HG03342 (cell line): ENCODE results near the gene RNF182.
"Not testable (repeated sequence)": the region's sequence is repeated elsewhere in the genome, so short reads cannot be mapped to it uniquely, and the experiment has no call there.

Source experiments
- ATAC-seq: cut with Tn5 transposase; IDR thresholded peaks from one replicate; pipeline ENCODE4 v1.9.1; 2021; ENCODE audit warnings: mild to moderate bottlenecking, moderate library complexity; ENCODE audit not compliant: unreplicated experiment

RNF182 gene

DNA sequence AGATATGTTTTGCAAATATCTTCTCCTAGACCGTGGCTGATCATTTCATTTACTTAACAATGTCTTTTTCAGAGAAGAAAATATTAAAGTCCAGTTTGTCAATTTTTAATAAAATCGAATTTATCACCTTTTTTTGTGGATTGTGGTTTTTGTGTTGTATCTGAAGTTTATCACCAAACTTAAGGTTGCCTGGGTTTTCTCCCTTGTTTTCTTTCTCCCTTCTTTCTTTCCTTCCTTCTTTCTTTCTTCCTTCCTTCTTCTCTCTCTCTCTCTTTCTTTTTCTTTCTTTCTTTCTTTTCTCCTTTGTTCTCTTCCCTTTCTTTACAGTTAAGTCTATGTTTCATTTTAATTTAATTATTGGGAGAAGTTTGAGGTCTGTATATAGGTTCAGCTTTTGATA lies 68.7 kb downstream of the RNF182 start:
- ATAC-seq: no peak

DNA sequence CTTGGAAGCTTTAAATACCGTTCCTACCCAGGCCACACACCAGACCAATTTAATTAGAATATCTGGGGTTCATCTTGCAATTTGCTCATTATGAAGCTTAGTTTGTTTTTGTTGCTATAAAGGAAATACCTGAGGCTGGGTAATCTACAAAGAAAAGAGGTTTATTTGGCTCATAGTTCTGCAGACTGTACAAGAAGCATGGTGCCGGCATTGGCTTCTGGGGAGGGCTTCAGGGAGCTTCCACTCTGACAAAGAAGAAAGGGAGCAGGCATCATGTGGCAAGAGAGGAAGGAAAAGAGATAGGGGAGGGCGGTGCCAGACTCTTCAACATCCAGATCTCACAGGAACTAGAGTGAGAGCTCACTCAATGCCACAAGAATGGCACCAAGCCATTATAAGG lies 73.6 kb downstream of the RNF182 start:
- no peak for ATAC-seq

DNA sequence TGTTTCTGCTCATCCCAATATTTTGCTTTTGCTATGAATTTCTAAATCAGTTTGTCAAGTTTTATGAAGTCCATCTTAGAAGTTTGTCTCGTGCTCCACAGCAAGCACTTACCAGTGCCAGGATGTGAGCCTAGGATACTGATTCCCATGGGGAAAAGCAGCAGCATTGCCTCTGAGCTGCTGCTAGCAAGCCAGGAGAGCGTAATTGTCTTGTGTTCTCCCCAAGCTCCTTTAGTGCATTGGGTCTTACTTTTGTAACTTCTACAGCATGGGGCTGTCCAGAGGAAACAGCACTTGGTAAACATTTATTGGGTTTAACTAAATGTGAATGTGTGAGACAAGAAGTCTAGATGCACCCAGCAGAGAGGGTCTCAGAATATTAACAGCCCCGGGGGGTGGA lies 76.1 kb downstream of the RNF182 start:
- no peak for ATAC-seq

DNA sequence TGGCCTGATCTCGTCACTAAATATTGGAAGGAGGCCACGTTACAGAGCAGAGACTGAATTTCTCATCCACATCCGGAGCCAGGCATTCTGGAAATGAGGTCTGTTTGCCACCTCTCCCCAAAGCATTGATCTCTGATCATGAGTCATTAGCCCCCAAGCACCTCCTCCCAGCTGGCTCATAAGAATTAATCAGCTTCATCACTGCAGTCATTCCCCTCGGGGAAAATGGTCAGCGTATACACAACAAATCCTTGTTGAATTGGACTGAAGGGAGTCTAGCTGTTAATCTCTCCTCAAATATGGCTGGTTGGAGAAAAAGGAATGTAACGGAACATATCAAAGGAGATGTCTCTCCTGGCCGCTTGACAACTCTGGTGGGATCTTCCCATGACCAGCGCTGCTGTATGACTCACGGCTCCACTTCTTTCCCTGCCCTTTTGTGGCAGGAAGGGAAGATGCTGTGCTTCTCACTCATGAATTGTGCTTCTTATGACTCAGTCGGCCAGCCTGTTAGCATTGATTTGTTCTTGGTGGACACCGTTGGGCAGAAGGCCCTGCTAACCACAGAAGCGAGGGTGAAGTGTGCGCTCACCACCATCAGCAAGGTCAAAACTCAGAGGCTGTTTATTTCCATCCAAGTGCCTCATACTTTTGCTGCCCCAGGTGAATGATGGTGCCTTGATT lies 76.7 kb downstream of the RNF182 start:
- no peak for ATAC-seq

DNA sequence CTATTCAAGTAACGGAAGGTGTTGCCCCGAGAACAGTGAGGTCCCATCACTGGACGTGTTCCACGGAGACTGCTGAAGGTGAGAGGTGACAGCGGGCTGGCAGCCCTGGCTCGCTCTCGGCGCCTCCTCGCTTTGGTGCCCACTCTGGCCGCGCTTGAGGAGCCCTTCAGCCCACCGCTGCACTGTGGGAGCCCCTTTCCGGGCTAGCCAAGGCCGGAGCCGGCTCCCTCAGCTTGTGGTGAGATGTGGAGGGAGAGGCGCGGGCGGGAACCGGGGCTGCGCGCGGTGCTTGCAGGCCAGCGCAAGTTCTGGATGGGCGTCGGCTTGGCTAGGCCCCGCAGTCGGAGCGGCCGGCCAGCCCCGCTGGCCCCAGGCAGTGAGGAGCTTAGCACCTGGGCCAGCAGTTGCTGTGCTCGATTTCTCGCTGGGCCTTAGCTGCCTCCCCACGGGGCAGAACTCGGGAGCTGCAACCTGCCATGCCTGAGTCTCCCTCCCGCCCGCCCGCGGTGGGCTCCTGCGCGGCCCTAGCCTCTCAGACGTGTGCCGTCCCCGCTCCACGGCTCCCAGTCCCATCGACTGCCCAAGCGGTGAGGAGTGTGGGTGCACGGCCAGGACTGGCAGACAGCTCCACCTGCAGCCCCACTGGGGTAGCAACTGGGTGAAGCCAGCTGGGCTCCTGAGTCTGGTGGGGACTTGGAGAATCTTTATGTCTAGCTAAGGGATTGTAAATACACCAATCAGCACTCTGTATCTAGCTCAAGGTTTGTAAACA lies 77.6 kb downstream of the RNF182 start:
- no peak for ATAC-seq

DNA sequence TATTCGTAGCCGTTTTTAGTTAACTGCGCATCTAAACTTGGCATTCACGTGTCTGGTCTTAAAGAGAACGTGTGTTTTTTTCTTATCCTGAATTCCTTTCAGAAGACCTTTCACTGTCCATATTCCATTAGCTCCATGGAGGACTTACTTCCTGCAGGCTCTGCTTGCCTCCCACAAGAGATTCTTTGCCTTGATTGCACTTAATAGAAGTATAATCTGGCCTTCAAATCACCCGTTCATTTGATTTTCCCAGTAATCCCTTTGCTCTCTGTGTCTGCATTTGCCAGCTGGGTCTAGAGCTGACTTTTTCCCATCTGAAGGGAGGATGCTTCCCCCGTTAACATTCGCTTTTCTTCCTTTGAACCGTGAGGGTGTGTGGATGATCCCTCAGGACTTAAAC lies 79.5 kb downstream of the RNF182 start:
- ATAC-seq: no peak

DNA sequence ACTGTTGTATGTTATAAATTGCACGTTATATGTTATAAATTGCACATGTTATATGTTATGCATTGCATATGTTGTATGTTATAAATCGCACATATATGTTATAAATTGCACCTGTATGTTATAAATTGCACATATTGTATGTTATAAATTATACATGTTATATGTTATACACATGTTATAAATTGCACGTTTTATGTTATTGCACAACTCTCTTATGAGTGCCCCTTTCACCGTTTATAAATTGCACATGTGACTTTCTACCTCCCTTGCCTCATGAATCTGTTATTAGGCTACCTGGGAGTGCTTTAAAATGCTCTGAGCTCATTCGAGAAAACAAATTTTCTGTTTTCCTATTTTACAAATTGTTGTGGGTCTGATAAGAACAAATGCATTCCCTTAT lies 84.1 kb downstream of the RNF182 start:
- ATAC-seq: no peak

DNA sequence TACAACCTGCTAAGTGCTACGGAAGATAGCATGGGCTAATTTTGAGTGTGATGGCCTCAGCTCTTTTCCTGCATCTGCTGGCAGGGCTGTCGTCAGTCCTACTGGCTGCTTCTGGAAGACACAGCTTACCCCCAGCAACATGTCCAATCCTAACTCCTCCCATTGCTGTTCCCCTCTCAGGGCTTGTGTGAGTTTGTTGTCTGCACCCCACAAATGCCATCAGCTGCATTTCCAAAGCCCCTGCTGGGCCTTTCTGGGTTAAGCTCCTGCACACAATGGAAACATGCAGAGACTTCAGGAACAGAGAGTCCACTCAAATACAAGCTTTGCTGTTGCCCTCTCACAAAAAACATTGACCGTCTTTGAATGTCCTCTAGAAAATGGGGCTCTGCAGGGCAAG lies 84.7 kb downstream of the RNF182 start:
- no peak for ATAC-seq

DNA sequence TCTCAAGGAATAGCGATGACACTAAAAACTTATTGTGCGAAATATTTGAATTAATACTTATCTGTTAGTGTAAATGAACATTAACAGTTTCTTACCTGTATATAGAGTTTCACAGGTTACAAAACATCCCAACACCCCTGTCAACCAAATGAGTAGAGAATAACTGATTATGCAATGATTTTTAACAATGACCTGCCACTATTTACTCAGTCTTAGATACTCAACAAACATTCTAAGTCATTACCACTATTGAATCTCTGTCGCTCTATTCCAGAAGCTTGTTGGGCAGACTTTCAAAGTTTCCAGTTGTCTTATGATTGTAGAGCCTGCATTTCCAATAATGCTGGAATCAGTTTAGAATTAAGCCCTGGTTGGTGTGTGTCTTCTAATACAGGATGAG lies 85.5 kb downstream of the RNF182 start:
- ATAC-seq: no peak

DNA sequence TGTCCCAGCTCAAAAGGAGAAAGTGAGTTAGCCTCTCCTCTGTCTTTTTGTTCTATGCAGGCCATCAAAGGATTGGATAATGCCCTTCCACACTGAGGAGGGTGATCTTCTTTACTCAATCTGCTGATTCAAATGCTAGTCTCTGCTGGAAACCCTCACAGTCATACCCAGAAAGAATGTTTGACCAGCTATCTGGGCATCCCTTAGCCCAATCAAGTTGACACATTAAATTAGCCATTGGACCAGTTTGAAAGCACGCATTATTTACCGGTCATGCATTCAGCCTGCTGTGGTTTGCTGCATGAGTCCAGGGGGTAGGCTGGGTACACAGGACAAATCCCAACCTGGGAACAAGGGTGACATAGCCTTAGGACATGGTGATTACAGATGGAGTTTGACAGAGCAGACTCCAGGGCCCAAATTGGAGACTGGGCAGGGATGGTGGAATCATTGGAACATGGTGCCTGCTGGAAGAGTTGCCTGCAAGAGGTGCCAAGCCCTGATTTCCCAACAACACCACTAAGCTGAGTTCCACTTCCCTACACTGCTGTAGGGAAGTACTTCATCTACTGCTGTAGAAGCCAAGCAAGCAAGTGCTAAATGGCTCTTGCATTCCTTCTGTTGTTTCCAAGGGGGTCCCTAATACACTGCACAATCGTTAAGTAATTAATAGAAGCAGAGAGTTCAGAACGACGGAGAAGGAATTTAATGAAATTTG lies 87.7 kb downstream of the RNF182 start:
- ATAC-seq: no peak

DNA sequence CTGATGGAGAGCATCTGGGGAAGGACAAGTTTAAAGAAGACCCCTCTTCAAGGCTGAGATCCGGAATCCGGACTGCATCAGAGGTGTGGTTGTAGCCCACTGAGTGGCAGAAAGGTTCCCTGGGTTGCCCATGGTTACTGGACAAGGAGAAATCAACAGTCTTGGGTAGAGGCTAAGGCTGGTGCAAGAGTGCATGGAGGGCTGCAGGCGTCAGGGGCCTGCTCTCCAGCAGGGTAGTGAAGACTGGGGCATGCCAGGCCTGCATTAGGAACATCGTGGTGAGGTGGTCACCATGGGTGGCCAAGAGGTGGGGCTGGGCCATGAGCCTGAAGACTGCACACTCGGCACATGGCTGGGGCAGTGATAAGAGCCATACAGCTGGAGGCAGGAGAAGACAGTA lies 91.2 kb downstream of the RNF182 start:
- ATAC-seq: no peak

DNA sequence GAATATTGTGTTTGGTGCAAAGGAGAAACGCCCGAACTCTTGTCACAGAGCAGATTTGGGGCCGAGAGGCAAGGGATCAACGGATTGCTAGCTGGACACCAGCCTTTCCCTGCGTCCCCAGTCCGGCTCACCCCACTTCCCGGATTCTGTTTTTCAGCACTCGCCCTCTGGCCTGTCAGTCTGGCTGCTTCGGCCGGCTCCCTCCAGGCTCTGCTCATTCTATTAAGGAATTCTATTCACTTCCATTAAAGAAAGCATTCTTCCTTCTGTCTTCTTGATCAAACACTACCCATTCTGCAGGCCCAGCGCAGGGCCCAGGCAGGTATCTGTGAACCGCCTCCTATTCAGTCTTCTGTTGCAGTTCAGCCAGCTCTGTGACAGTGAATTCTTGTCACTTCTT lies 91.7 kb downstream of the RNF182 start:
- ATAC-seq: no peak

DNA sequence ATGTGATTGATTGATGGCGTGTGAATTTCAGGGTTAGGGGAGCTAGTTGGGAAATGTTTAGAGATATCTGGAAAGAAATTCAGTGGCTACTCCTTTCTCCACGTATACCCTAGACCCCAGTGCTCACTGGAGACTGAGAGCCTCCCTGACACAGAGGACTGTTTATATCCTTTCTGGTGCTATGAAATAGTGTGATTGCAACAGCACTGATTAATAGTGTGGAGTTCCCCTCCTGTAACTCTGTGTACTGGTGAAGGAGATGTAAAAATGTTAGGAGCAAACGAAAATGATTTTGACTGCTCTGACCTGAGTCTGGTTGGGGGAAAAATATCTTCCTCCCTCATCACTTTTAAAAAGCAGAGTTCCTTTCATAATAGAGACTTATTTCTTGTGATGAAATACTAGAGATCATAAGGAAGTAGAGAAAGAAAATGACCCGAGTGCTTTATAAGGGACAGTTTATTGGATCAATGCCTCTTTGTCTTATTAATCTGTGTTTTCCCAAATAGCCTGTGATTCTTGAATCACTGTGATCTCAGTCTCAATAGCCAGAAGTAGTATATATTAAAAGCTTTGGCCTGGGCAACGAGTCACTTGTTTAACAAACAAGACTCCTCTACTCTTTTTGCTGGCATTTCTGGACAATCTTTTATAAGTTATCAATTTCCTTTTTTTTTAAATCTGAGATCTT lies 92.3 kb downstream of the RNF182 start:
- no peak for ATAC-seq

DNA sequence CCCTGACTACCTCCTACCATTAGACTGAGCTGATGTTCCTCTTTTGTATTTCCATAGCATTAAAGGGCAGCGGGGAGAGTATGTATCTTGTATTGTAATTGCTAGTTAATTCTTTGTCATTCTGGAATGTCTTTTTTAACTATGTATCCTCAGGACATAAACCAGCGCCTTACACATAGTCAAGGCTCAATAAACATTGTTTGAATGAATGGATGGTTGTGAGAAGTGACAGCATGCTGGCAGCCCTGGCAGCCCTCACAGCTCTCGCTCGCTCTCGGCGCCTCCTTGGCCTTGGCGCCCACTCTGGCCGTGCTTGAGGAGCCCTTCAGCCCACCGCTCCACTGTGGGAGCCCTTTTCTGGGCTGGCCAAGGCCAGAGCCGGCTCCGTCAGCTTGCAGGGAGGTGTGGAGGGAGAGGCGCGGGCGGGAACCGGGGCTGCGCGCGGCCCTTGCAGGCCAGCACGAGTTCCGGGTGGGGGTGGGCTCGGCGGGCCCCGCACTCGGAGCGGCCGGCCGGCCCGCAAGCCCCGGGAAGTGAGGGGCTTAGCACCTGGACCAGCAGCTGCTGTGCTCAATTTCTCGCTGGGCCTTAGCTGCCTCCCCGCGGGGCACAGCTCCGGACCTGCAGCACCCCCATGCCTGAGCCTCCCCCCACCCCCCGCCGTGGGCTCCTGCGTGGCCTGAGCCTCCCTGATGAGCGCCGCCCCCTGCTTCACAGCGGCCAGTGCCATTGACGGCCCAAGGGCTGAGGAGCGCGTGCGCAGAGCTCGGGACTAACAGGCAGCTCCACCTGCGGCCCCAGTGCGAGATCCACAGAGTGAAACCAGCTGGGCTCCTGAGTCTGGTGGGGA lies 93.1 kb downstream of the RNF182 start:
- ATAC-seq: no peak

DNA sequence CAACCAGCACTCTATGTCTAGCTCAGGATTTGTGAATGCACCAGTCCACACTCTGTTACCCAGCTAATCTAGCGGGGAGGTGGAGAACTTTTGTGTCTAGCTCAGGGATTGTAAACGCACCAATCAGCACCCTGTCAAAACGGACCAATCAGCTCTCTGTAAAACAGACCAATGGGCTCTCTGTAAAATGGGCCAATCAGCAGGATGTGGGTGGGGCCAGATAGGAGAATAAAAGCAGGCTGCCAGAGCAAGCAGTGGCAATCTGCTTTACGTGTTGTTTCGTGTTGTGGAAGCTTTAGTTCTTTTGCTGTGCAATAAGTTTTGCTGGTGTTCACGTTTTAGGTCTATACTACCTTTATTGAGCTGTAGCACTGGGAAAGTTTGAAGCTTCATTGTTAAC lies 93.8 kb downstream of the RNF182 start:
- ATAC-seq: not testable (repeated sequence)

DNA sequence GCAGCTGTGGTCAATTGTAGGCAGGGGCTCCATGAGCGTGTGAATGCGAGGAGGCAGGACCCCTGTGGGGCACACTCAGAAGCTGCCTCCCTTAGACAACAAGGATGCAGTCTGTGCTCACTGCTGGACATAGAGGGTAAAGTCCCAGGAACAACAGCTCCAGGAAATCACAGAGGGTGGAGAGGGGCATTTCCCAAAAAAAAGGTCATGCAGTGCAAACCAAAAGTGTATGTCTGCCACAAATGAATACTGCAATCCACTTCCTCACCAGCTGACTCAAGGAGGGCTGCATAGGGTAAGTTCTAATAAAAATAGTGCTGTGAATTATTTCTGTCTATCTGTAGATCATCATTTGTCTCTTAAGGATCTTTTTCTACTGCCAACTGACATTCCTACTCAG lies 95.8 kb downstream of the RNF182 start:
- no peak for ATAC-seq

DNA sequence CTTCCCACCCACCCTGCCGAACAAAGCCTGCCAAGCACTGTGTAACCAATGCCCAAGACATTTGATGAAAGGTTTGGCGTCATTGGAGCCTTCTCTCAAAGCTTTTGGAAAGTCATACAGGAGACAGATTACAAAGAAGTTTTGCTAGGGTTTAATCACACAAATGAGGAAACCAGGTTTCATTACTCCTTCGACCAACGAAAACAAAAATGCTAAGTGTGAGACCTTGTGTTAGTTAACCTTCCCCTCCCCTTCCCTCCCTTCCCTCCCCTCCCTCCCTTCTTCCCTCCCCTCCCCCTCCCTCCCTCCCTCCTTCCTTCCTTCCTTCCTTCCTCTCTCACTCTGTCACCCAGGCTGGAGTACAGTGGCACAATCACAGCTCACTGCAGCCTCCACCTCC lies 96.7 kb downstream of the RNF182 start:
- no peak for ATAC-seq

DNA sequence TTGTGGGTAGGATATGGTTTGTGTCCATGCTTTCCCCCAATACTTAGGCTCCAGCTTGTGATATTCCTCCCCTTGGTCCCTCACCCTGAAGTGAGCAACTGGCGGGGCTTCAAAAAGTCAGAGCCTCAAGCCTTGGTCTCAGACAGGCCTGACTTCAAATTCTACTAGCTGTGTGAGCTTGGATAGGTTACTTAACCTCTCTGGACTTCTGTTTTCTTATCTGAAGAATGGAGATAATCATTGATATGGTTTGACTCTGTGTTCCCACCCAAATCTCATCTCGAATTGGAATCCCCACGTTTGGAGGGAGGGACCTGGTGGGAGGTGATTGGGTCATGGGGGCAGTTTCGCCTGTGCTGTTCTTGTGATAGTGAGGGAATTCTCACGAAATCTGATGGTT lies 97.9 kb downstream of the RNF182 start:
- no peak for ATAC-seq

DNA sequence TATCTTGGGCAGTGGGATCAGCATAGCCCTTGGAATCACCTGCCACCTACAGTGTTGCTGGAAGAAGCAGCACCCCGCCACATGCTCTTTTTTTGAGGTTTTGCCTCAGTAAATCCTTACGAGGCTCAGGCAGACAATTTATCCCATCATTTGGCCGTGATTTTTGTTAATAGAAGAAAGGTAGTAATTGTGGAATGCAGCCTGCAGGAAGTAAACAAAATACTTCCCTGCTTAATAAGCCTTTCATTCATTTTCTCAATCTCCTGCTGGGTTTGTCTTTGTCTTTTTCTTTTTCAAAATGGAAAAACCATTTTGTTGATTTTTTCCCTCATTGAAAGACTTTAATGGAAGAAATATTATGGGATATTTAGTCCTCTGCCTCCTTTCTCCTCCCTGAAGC lies 99.1 kb downstream of the RNF182 start:
- no peak for ATAC-seq

DNA sequence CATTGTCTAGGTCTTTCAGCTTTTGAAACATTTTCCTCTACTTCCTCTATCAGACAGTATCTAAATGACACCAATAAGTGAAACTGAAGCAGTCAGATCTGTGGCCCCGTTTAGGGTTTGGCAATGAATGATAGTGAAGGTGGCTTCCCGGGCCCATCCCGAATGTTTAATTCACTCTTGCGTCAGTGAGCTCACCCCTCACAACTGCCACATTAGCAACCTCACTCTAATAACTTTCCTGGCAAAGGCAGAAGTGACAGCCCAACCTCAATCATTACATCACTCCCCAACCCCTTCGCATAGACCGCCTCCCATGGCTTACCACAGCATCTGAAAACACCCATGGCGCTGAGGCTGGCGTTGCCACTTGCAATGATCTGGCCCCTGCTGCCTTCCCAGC lies 100.4 kb downstream of the RNF182 start:
- no peak for ATAC-seq
